Sigmoid colon (tissue), 7 donors: Measurements from ENCODE around the gene CAMTA1. TPM values are rescaled to one million over a fixed set of nuclear protein-coding genes. Genes with fewer than 3 reads are reported as not detected.

Source experiments
- DNase-seq: peaks from one replicate; pipeline ENCODE4 v3.0.0-alpha.2; 2019
- H3K27ac ChIP-seq, 4 donors: fragments of 200-600 bp; sonication (generic); one replicate each; pipeline ENCODE4 v1.5.1; 2016 to 2019; ENCODE audit warnings: mild to moderate bottlenecking in 1 of 4
- H3K27me3 ChIP-seq, 3 donors: fragments of 200-600 bp; sonication (generic); one replicate each; pipeline ENCODE4 v1.5.1; 2019; ENCODE audit warnings: mild to moderate bottlenecking in 1 of 3
- H3K36me3 ChIP-seq, 4 donors: fragments of 200-600 bp; sonication (generic); one replicate each; pipeline ENCODE4 v1.5.1; 2016 to 2019
- H3K4me1 ChIP-seq, 4 donors: fragments of 200-600 bp; sonication (generic); one replicate each; pipeline ENCODE4 v1.5.1; 2017 to 2019
- H3K4me3 ChIP-seq, 4 donors: fragments of 200-600 bp; sonication (generic); one replicate each; pipeline ENCODE4 v1.5.1; 2017 to 2019; ENCODE audit warnings: mild to moderate bottlenecking in 2 of 4, moderate library complexity in 1 of 4
- H3K9me3 ChIP-seq, 4 donors: fragments of 200-600 bp in 3 of 4; sonication (generic) in 3 of 4; one replicate each; pipeline versions ENCODE4 v1.5.1 to v1.6.1; 2013 to 2019
- CTCF ChIP-seq, 4 experiments: fragments of 450-650 bp in 3 of 4; fragments of 200-600 bp in 1 of 4; IDR thresholded peaks; one replicate each; pipeline ENCODE4 v1.5.1; 2016 to 2019; ENCODE audit warnings: antibody characterized with exemption in 4 of 4, mild to moderate bottlenecking in 3 of 4, moderate library complexity in 2 of 4
- EP300 ChIP-seq, 4 donors: sonication (generic); formaldehyde crosslinking; IDR thresholded peaks; one replicate each; pipeline ENCODE4 v1.6.1; 2017; ENCODE audit warnings: antibody characterized with exemption in 4 of 4
- POLR2A ChIP-seq, 2 donors: fragments of 450-650 bp; IDR thresholded peaks; one replicate each; pipeline ENCODE4 v1.6.1; 2016; ENCODE audit warnings: antibody characterized with exemption in 2 of 2, mild to moderate bottlenecking in 2 of 2, moderate library complexity in 2 of 2
- POLR2AphosphoS5 ChIP-seq, 4 donors: sonication (generic); formaldehyde crosslinking; IDR thresholded peaks; one replicate each; pipeline ENCODE4 v1.6.1; 2017; ENCODE audit warnings: antibody characterized with exemption in 4 of 4
- WGBS, 2 donors: extraction: QIAGEN DNeasy Blood & Tissue Kit; methylation state at CpG; one replicate each; pipeline ENCODE4 v1.1.7; 2013; 5-methylcytosine and 5-hydroxymethylcytosine counted together
- intact Hi-C: fragments of 100-400 bp; cut with DNase I; formaldehyde crosslinking; loops from one replicate; pipeline ENCODE4 v1.15.1; 2023
- polyA plus RNA-seq, 3 donors: library from polyadenylated mRNA; stranded (reverse); fragments of 200-250 nt; gene quantifications; one replicate each; pipeline ENCODE4 v1.2.3, GENCODE V29; 2013
- total RNA-seq, 4 donors: library from RNA; depleted of rRNA; stranded (reverse); fragments of >200 nt; gene quantifications; one replicate each; pipeline ENCODE4 v1.1.0, GENCODE V29; 2016
- donor health status: healthy with polysubstance abuse.
- donor health status: Bipolar disorder and iron deficiency.
- donor health status: healthy.

CAMTA1 gene
- total and polyA plus RNA-seq, 7 donors = 97.9 to 196 (median 177) TPM

DNA sequence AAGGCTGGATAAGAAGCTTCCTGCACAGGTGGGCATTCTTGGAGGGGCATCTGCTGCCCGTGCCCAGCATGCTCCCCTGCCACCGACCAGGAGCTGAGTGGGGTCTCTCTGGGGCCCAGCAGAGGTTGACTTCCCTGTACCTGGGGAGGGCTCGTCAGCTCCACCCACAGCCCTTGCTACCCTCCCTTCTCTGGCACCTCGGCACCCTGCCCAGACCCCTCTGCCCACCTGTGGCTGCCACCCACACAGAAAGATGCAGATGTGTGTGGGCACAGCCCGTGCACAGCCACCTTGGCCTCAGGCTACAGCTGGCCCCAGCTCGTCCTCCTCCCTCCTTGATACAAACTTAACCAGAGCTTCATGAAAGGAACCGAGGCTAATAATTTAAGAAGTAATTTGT is 744.7 kb downstream of the CAMTA1 start:
- TF ChIP-seq EP300 (IDR thresholded peaks at IDR 0.05) = no peak
- TF ChIP-seq CTCF (IDR thresholded peaks at IDR 0.05) = no peak
- TF ChIP-seq POLR2A (IDR thresholded peaks at IDR 0.05) = no peak
- TF ChIP-seq POLR2AphosphoS5 (IDR thresholded peaks at IDR 0.05) = no peak
- 58 to 75% methylated on average over 7 of the region's 7 CpGs for WGBS, 2 donors
- H3K36me3 ChIP-seq = no peaks in the 10 kb centered on the region

DNA sequence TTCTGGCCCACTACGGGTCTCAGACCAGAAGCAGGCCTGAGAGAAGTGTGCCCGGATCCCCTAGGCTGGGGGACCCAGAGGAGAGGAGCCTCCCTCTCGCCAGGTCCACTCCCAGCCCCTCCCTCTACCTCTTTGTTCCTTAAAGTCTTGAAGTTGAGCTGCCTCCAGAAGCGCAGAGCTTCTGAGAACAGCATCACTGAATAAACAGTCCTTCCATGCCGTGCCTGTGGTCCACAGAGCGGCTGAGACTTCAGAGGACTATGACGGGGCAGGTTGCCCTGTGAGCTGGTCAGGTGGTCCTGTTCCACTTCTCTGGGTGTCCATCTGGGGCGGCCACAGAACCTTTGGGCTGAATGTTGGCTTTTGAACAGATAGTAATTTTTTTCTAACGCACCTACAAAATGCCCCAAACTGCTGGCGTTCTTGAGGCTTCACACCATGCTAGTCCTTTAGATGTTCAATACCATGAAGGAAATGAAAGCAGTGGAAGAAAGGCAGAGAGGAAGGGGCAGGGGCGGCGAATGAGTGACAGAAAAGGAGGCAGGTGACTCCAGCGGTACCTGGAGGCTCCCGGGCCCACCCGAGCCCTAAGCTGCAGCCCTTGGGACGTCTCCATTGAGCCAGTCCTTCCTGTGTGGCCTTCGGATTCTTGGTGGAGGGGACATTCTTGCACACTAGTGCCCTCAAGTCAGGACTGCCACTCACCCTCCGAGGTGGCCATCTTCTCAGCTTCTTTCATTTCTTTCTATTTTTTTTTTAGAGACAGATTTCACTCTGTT is 746.5 kb downstream of the CAMTA1 start:
- Histone ChIP-seq H3K9me3 (no peaks in the 10 kb centered on the region), H3K4me1 (peaks cover 0 to 12% (median 9%) of the 10 kb centered on the region in 4 donors), H3K27me3 (no peaks in the 10 kb centered on the region), H3K36me3 (no peaks in the 10 kb centered on the region), H3K4me3 (no peak overlapping the region), H3K27ac (no peak overlapping the region)
- TF ChIP-seq CTCF (IDR thresholded peaks at IDR 0.05) = no peak
- TF ChIP-seq POLR2A (IDR thresholded peaks at IDR 0.05) = no peak
- no peak for TF ChIP-seq EP300 (IDR thresholded peaks at IDR 0.05)
- no peak for TF ChIP-seq POLR2AphosphoS5 (IDR thresholded peaks at IDR 0.05)
- intact Hi-C loops = no loop called here
- no peak for DNase-seq
- 88 to 94% methylated on average over 18 of the region's 18 CpGs for WGBS, 2 donors

More for the DNA sequence above, 744.7 kb downstream of the CAMTA1 start:
- no peak for DNase-seq
- intact Hi-C loops = no loop called here
- no peak overlapping the region for H3K4me3 ChIP-seq
- H3K27ac ChIP-seq = no peak overlapping the region
- peaks cover 0 to 4% (median 0%) of the 10 kb centered on the region in 3 donors for H3K27me3 ChIP-seq
- peaks cover 0 to 12% (median 9%) of the 10 kb centered on the region in 4 donors for H3K4me1 ChIP-seq
- no peaks in the 10 kb centered on the region for H3K9me3 ChIP-seq

DNA sequence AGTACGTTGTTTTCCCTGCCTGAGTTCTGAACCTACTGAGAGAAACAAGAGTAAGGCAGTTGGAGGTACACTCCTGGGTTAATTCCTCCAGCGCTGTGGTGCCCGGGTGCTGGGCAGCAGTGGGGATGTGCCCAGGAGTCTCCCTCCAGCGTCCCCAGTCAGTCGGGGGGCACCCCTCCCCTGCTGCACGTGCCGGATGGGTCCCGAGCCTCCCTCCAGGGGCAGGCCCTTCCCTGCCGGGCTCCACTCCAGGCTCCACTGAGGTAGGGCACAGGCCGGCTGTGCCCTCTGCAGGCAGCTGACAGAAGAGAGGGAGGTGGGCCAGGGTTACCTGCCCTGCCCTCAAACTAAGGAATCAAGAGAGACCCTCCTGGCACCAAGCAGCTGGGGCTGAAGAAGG is 747.8 kb downstream of the CAMTA1 start:
- intact Hi-C loops = no loop called here
- TF ChIP-seq EP300 (IDR thresholded peaks at IDR 0.05) = no peak
- TF ChIP-seq POLR2AphosphoS5 (IDR thresholded peaks at IDR 0.05) = no peak
- no peak for TF ChIP-seq CTCF (IDR thresholded peaks at IDR 0.05)
- no peak for TF ChIP-seq POLR2A (IDR thresholded peaks at IDR 0.05)
- H3K9me3 ChIP-seq = no peaks in the 10 kb centered on the region
- 85% methylated on average over 10 of the region's 10 CpGs for WGBS, 2 donors
- no peaks in the 10 kb centered on the region for H3K36me3 ChIP-seq
- H3K27me3 ChIP-seq = no peaks in the 10 kb centered on the region
- H3K27ac ChIP-seq = no peak overlapping the region
- no peak overlapping the region for H3K4me3 ChIP-seq
- H3K4me1 ChIP-seq = peaks cover 0 to 12% (median 9%) of the 10 kb centered on the region in 4 donors
- no peak for DNase-seq

- H3K27ac ChIP-seq = no peak overlapping the region
- H3K9me3 ChIP-seq = no peaks in the 10 kb centered on the region
- TF ChIP-seq EP300 (IDR thresholded peaks at IDR 0.05) = no peak
- no peak for TF ChIP-seq POLR2A (IDR thresholded peaks at IDR 0.05)
- H3K36me3 ChIP-seq = no peaks in the 10 kb centered on the region
- no peak overlapping the region for H3K4me3 ChIP-seq
- intact Hi-C loops = no loop called here
- peaks cover 0 to 12% (median 9%) of the 10 kb centered on the region in 4 donors for H3K4me1 ChIP-seq
- WGBS, 2 donors = 41 to 44% methylated on average over 24 of the region's 24 CpGs
- H3K27me3 ChIP-seq = no peaks in the 10 kb centered on the region
- no peak for DNase-seq
Measured at GRCh38 chr1:7534061-7534825, 749.0 kb downstream of the CAMTA1 start.

DNA sequence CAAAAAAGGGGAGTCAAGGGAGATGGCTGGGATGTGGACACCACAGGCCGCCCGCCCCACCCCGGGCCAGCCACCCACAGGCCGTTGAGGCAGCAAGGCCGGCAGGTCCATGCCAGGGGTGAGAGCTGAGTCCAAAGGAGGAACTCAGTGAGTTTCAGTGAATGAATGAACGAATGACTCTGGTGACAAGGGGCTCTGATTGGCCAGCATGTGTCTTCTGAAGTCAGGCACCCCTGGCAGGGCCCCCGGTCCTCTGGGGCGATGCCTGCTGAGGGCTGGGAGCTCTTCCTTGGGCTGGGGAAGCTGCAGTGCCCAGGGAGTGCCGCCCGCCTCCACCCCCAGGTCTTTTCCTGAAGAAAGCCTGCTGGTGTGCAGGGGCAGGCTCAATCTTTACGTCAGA is 749.8 kb downstream of the CAMTA1 start:
- intact Hi-C loops = no loop called here
- H3K36me3 ChIP-seq = no peaks in the 10 kb centered on the region
- H3K27ac ChIP-seq = no peak overlapping the region
- WGBS, 2 donors = 81 to 87% methylated on average over 11 of the region's 11 CpGs
- no peaks in the 10 kb centered on the region for H3K9me3 ChIP-seq
- no peak overlapping the region for H3K4me3 ChIP-seq
- H3K27me3 ChIP-seq = no peaks in the 10 kb centered on the region
- H3K4me1 ChIP-seq = peaks cover 0 to 12% (median 9%) of the 10 kb centered on the region in 4 donors
- no peak for TF ChIP-seq POLR2AphosphoS5 (IDR thresholded peaks at IDR 0.05)
- no peak for DNase-seq
